HG03457 (cell line): ENCODE measurements around the gene SPDYE16.
A peak's percentile ranks its signal among the peaks of the same experiment; 100 is the strongest.
"Not testable (repeated sequence)": the region's sequence is repeated elsewhere in the genome, so short reads cannot be mapped to it uniquely, and the experiment has no call there.

Experiments
- ATAC-seq: cut with Tn5 transposase; IDR thresholded peaks from one replicate; pipeline ENCODE4 v1.9.1; 2021; ENCODE audit warnings: moderate number of reproducible peaks; ENCODE audit not compliant: unreplicated experiment

SPDYE16 gene, protein sequence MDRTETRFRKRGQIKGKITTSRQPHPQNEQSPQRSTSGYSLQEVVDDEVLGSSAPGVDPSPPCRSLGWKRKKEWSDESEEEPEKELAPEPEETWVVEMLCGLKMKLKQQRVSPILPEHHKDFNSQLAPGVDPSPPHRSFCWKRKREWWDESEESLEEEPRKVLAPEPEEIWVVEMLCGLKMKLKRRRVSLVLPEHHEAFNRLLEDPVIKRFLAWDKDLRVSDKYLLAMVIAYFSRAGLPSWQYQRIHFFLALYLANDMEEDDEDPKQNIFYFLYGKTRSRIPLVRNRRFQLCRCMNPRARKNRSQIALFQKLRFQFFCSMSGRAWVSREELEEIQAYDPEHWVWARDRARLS

DNA sequence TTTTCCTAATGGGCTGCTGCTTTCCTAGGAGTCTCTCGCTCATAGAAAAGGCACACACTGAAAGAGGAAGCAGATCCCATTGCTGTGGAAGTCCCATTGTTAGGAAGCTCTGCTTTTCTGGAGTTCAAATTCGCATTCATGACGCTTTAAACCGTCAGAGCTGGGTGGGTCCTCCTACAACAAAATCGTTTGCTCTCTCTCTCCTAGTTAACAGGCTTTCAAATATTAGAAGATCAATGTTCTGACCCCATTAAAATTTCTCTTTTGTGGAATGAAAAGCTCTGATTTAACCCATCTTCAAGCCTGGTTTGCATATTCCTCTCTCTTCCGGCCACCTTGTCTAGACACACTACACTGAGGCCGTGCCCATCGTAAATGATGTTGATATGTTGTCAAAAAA, at the start of gene SPDYE16:
Gene SPDYE16, minus strand, starts transcription at position 101 of the 400 bp plus-strand sequence. CDS start 1,838 bp downstream, outside the sequence.
- ATAC-seq, result not testable (repeated sequence)

DNA sequence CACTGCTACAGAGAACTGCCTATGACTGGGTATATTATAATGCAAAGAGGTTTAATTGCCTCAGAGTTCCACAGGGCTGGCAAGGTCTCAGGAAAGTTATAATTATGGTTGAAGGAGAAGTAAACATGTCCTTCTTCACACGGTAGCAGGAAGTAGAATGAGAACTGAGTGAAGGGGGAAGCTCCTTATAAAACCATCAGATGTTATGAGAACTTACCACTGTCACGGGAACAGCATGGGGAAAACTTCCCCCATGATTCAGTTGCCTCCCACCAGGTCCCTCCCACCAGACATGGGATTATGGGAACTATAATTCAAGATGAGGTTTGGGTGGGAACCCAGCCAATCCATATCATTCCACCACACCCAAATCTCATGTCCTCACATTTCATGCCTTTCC, 49.6 kb upstream of the SPDYE16 start:
- ATAC-seq, result not testable (repeated sequence)

DNA sequence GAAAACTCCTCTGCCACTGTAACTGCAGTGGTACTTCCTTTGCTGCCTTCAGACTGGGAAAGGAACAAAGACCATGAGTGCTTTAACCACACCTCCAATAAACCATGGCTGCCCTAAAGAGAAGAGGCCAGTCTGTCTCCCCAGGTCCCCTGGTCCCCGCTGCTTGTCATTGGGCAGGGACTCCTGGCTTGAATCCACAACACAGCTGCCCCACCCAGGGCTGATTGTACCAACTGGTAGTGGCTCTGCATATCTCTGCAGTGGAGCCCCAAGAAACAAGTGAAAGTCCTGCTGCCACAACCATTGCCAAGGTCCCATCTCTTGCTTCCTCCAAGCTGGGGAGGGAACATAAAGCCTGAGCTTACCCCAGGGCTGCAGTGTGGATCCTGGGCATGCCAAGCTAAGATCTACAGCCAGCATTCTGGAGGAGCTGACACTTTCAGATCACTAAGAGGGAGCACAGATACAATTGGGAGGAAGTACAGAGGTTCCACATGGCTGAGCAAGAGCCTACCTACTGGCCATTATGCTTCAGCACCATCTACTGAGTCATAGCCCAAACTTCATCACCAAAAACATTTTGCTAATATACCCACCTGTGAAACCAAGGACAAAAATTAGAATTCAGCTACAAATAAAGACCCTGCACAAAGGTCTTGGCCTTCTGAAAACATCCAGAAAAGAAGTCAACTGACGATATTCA, 48.7 kb upstream of the SPDYE16 start:
- ATAC-seq, result peak; percentile 63

GRCh38 chr7:76591033-76591432, 47.9 kb upstream of the SPDYE16 start:
- not testable (repeated sequence) for ATAC-seq

- not testable (repeated sequence) for ATAC-seq
Measured at GRCh38 chr7:76588586-76588985, 45.5 kb upstream of the SPDYE16 start.

GRCh38 chr7:76586585-76587315, 43.7 kb upstream of the SPDYE16 start:
- ATAC-seq, result not testable (repeated sequence)

DNA sequence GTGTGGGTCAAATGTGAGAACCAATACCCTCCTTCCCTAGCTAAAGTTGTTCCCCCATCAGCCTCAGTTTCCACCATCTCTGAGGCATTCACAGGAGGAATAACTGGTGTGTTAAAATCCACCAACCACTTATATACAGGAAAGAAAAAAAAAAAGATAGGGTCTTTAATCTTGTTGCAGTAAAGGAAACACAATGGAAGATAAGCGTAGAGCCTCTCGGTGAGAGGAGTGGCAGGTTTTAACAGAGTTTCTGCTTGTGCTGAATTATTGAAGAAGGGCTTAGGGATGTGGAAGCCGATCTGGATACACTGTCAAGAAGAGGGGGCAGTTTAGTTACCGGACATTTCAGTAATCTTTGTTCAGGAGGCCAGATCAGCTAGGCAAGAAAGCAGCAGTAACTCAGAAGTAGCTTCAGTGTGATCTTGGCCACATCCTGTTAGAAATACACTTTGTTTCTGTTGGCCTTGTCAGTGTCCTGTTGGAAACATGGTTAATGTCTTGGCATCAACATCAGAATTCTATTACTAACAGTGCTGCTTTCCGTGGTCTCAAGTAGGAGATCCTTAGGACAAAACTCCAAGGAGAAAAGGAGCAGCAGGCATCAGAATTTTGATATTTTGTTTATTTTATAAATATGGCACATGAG, 40.7 kb upstream of the SPDYE16 start:
- ATAC-seq, result not testable (repeated sequence)

DNA sequence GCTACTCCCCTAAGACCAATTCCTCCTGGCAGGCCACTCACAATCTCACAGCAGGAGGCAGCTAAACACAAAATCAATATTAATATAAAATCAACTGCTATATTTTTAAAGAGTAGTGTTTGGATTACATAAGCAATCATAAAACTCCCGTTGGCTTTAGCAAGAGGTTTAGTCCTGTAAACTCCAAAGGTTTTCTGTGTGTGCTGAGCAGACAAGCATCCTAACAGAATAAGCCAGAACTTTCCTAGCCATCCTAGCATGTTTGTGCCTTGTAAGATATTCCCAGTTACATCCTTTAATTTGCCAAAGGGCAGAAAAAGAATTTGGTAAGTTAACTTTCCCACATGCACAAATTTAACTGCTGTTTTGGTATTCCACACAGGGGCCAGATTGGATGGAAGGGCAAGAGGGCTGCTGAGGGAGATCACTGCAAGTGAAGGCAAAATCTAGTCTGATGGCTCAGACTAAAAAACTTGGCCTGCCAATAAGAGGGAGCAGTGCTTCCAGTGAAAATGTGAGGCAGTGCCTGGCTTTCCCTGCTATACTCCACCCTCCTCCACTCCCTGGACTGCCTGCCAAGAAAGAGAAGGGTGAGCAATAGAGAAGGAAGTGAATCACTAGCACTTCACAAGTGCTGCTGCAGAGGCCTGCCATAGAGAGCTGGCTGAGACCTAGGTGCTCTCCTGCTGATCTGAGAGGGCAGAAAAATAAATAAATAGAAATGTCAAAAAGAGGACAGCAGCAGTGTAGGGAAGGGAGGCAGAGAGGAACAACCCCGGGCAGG, 39.9 kb upstream of the SPDYE16 start:
- ATAC-seq, result not testable (repeated sequence)

DNA sequence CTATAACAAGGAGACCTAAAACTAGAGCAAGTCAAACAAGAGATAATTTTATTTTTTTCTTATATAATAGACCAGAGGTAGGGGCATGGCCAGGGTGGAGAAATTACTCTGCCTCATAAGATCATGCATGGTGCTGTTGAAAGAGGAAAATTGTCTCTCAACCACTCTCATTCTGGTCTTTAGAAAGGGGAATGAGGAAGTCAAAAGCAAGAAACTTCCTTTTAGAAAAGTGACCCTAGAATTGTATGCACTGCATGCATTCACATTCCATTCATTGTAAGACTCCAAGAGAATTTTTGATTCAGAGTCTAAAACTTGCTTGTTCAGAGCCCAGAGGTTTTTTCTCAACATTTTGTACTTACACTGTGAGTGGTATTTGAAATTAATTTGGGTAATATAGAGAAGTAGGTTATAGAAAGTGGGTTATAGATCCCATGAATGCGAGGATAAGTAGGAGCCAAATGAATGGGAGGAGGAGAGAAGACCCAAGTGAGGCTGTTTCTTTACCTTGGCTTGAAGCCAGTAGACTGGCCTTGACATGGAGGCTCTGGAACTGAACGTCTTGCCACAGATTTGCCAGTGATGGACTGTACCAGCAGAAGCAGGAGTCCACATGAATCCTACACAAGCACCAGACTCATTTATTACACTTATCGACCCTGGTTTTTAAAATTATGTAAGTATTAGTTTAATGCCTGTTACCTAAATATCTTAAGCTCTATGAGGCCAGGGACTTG, 33.0 kb upstream of the SPDYE16 start:
- ATAC-seq, result not testable (repeated sequence)

DNA sequence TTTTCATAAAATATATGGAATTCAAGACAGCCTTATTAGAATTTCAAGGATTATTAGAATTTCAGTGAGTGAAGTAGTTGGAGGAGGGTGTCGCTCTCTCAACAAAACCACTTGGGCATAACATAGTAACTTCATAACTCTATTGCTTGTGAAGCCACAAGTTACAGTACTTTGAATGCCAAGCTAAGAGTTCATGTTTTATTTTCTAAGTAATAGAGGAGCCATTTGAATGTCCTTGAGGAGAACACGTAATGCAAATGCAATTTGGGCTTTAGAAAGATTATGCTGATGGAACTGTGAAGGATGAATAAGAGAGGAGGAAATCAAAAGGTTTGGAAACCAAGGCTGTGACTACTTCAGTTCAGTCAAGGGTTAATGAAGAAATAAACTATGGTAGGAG, 32.3 kb upstream of the SPDYE16 start:
- ATAC-seq, result not testable (repeated sequence)

DNA sequence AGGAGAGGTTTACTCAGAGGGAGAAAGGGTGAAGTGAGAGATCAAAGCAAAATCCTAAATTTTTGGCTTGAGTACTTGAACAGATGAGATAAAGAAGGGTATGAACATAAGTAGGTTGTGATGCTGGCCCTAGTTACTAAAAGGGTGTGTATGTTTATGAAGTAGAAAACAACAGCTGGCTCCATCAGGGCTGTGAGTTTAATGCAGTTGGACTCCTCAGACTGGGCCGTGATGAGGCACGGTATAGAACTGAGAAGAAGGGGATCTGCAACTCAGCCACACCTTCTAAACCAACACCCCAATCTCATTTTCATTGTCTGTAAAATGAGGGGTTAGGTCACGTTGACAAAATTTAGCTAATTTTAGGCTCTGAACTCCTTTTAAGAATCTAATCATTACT, 29.2 kb upstream of the SPDYE16 start:
- ATAC-seq, result not testable (repeated sequence)

DNA sequence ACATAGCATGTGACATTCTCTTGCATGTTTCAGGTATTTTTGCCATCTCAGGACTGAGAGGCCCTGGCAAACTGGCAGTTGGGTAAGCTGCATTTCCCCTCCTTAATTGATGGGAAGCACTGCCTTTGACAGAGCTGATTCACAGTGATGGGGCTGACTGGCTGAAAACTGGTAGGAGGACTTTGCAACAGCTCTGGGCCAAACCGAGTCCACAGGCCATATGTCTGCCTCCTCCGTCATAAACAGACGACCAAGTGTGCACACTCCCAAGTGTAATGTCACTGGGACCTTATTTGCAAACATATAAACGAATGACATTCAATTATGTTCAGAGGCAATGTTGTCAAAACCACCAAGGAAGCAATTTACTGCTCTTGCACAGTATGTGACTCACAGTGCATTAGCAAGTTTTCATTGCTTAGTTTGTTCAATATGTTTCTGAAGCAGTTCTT, 27.3 kb upstream of the SPDYE16 start:
- not testable (repeated sequence) for ATAC-seq

DNA sequence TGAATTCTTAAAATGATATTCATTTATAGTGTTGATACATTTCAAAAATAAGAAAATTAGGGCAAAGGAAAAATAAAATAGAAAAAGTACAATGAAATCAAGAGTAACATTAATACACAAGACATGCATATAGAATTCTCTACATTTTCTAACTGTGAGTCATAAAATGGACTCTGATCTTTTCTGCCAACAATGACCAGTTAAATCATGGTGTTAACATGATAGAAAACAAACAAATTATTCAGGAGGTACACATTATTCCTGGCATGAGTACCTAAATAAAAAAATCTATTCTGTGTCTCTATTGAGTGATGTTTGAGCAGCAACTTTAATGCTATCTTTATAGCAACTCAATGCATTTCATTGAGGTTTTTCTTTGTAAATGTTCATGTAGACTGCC, 25.6 kb upstream of the SPDYE16 start:
- not testable (repeated sequence) for ATAC-seq

DNA sequence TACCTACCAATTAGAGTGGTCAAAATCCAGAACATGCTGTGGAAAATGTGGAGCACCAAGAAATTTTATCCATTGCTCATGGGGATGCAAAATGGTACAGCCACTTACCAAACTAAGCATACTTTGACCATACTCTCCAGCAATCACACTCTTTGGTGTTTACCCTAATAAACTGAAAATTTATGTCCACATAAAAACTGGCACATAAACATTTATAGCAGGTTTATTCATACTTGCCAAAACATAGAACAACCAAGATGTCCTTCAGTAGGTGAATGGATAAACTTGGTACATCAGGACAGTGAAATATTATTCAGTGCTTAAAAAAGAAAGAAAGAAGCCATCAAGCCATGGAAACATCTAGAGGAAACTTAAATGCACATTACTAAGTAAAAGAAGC, 24.7 kb upstream of the SPDYE16 start:
- not testable (repeated sequence) for ATAC-seq

GRCh38 chr7:76567311-76567710, 24.2 kb upstream of the SPDYE16 start:
- not testable (repeated sequence) for ATAC-seq

- ATAC-seq, result not testable (repeated sequence)
Measured at GRCh38 chr7:76565001-76565400, 21.9 kb upstream of the SPDYE16 start.

DNA sequence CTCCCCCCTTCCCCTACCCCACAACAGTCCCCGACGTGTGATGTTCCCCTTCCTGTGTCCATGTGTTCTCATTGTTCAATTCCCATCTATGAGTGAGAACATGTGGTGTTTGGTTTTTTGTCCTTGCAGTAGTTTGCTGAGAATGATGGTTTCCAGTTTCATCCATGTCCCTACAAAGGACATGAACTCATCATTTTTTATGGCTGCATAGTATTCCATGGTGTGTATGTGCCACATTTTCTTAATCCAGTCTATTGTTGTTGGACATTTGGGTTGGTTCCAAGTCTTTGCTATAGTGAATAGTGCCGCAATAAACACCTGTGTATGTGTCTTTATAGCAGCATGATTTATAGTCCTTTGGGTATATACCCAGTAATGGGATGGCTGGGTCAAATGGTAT, 18.2 kb upstream of the SPDYE16 start:
- not testable (repeated sequence) for ATAC-seq

- not testable (repeated sequence) for ATAC-seq
Measured at GRCh38 chr7:76560157-76560556, 17.1 kb upstream of the SPDYE16 start.

- ATAC-seq, result not testable (repeated sequence)
Measured at GRCh38 chr7:76559685-76560084, 16.6 kb upstream of the SPDYE16 start.
